ENCODE data around the gene RUBCNL. TPM values are rescaled to one million over a fixed set of nuclear protein-coding genes. Genes with fewer than 3 reads are reported as not detected.

RUBCNL gene
- total RNA-seq, 1 experiment from 2014 or later = 1.4 TPM

DNA sequence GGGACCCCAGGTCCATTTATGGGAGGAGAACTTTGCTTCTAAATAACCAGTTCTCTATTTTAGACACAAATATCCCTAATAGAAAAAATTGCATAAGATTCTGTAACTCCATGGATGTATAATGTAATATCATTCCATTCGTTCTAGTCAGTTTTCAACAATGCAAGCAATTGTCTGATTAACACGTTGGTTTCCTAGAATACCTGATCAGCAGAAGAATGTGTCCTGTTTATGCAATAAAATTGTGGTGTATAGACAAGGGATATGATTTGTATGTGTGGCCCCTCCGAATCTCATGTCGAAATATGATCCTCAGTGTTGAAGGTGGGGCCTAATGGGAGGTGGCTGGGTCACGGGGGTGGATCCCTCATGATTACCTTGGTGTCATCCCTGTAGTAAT, 62.1 kb downstream of the RUBCNL start:
- no peak overlapping the region for H2BK12ac ChIP-seq (ENCODE audit: insufficient read length, low read depth, low read length)
- H4K20me1 ChIP-seq (ENCODE audit: control insufficient read depth, insufficient read depth, insufficient read length) = no peaks in the 10 kb centered on the region
- H3K14ac ChIP-seq (ENCODE audit: insufficient read depth, low read length) = no peak overlapping the region
- H2BK5ac ChIP-seq (ENCODE audit: insufficient read length, low read length) = no peak overlapping the region
- Mint-ChIP-seq H3K9me3 (no peaks in the 10 kb centered on the region), H3K36me3 (ENCODE audit: insufficient read depth in 1 of 3, low read depth in 3 of 3) (no peaks in the 10 kb centered on the region), H3K27me3 (ENCODE audit: low read depth) (peaks cover 4% of the 10 kb centered on the region), H3K4me3 (no peak overlapping the region), H3K4me1 (peaks cover 0 to 6% of the 10 kb centered on the region in 2 experiments; a peak in 2 of 4 replicates), H3K27ac (no peak overlapping the region)
- H4K5ac ChIP-seq (ENCODE audit: insufficient read length, low read depth, low read length) = no peak overlapping the region
- no peak overlapping the region for H3T11ph ChIP-seq (ENCODE audit: low read length)
- DNase-seq = no peak
- no peak overlapping the region for H3K4ac ChIP-seq (ENCODE audit: low read depth, low read length)
- no peak overlapping the region for H2BK20ac ChIP-seq (ENCODE audit: low read depth, low read length, poor library complexity, severe bottlenecking)
- no peaks in the 10 kb centered on the region for H3K79me2 ChIP-seq (ENCODE audit: insufficient read depth, low read length)
- no peak overlapping the region for H3K18ac ChIP-seq (ENCODE audit: insufficient read length, low read depth, low read length)
- H2AK5ac ChIP-seq (ENCODE audit: insufficient read length, low read length) = no peak overlapping the region
- TF ChIP-seq CTCF (conservative IDR thresholded peaks at IDR 0.05) = no peak
- H2AFZ ChIP-seq (ENCODE audit: low read length) = no peak overlapping the region
- H2BK120ac ChIP-seq (ENCODE audit: low read depth, low read length, poor library complexity, severe bottlenecking) = no peak overlapping the region
- H3K4me1 ChIP-seq (ENCODE audit: insufficient read depth, low read length) = no peaks in the 10 kb centered on the region
- no peak overlapping the region for H3K27ac ChIP-seq (ENCODE audit: insufficient read length, low read depth, low read length)
- H3K23me2 ChIP-seq (ENCODE audit: insufficient read length, low read depth, low read length, poor library complexity, severe bottlenecking) = no peaks in the 10 kb centered on the region
- WGBS (ENCODE audit: extremely low coverage, insufficient read length, low lambda C conversion rate) = no CpG with 5 or more reads among the region's 5 CpGs
- no peak overlapping the region for H3K4me2 ChIP-seq (ENCODE audit: insufficient read depth, insufficient read length, low read length)
- no peak overlapping the region for H4K91ac ChIP-seq (ENCODE audit: insufficient read length, low read depth, low read length)
- no peak overlapping the region for H3K23ac ChIP-seq (ENCODE audit: insufficient read length, low read depth, low read length)
- no peak overlapping the region for H3K9ac ChIP-seq (ENCODE audit: extremely low read depth, insufficient read length, low read length)
- no peak overlapping the region for H3K56ac ChIP-seq (ENCODE audit: insufficient read length, low read depth, low read length)
- no peaks in the 10 kb centered on the region for H3K79me1 ChIP-seq (ENCODE audit: insufficient read depth, low read depth, low read length, poor library complexity, severe bottlenecking)
- no peak overlapping the region for H2BK15ac ChIP-seq (ENCODE audit: low read depth, low read length)
- H3K9me3 ChIP-seq (ENCODE audit: control insufficient read depth, low read depth, low read length) = no peaks in the 10 kb centered on the region
- no peaks in the 10 kb centered on the region for H3K27me3 ChIP-seq (ENCODE audit: insufficient read depth, low read length)
- no peak overlapping the region for H4K8ac ChIP-seq (replicated peaks; ENCODE audit: insufficient read length, low read depth, low read length)
